OCI-LY7 (cell line): Measurements from ENCODE around the gene HSPH1. TPM values are rescaled to one million over a fixed set of nuclear protein-coding genes. Genes with fewer than 3 reads are reported as not detected.

Source experiments
- BruUV-seq: library from RNA; stranded (reverse); fragments of 400-500 nt; replicated peaks from 2 replicates; lab custom pipeline; 2021; lab: Mats Ljungman, UMichigan
- CTCF ChIA-PET: fragments of 300-600 bp; sonication (Branson Sonifier 250); formaldehyde crosslinking; loops from one replicate; lab custom pipeline; 2022; ENCODE audit warnings: antibody characterized with exemption; ENCODE audit not compliant: unreplicated experiment; lab: Charles Lee
- POLR2A ChIA-PET: fragments of 300-600 bp; sonication (Branson Sonifier 250); formaldehyde crosslinking; loops from one replicate; lab custom pipeline; 2022; ENCODE audit warnings: antibody characterized with exemption; lab: Charles Lee
- DNase-seq: peaks from one replicate; pipeline ENCODE4 v3.0.0-alpha.2; 2015; ENCODE audit warnings: low spot score
- H2AFZ ChIP-seq: fragments of 200-600 bp; sonication (generic), shearing (Covaris generic); 2 replicates; pipeline ENCODE4 v1.6.1; 2014; ENCODE audit warnings: mild to moderate bottlenecking, antibody characterized with exemption, low read length, moderate library complexity
- H3K27ac ChIP-seq: fragments of 200-600 bp; sonication (generic); 2 replicates; pipeline ENCODE4 v1.5.1; 2014; ENCODE audit warnings: mixed run types, low read depth, mild to moderate bottlenecking, moderate library complexity, low read length, inconsistent platforms; ENCODE audit not compliant: poor library complexity, severe bottlenecking
- H3K36me3 ChIP-seq: fragments of 200-600 bp; sonication (generic); 2 replicates; pipeline ENCODE4 v1.6.1; 2014; ENCODE audit warnings: mild to moderate bottlenecking, antibody characterized with exemption, low read length, moderate library complexity, mixed read lengths; ENCODE audit not compliant: insufficient read depth
- H3K4me1 ChIP-seq: fragments of 200-600 bp; sonication (generic); 2 replicates; pipeline ENCODE4 v1.5.1; 2014; ENCODE audit warnings: mild to moderate bottlenecking, low read length; ENCODE audit not compliant: insufficient read depth, poor library complexity, severe bottlenecking
- H3K4me2 ChIP-seq: fragments of 200-600 bp; sonication (generic); 2 replicates; pipeline ENCODE4 v1.6.1; 2014; ENCODE audit warnings: mild to moderate bottlenecking, low read length
- H3K4me3 ChIP-seq: fragments of 200-600 bp; sonication (generic); 2 replicates; pipeline ENCODE4 v1.5.1; 2014; ENCODE audit warnings: mild to moderate bottlenecking, low read depth, low read length; ENCODE audit not compliant: poor library complexity, severe bottlenecking
- H3K79me2 ChIP-seq: fragments of 200-600 bp; sonication (generic); 2 replicates; pipeline ENCODE4 v1.6.1; 2016; ENCODE audit warnings: low read depth, mild to moderate bottlenecking, low read length, moderate library complexity, mixed read lengths; ENCODE audit not compliant: insufficient read depth
- H3K9me2 ChIP-seq: fragments of 200-600 bp; sonication (generic); 2 replicates; pipeline ENCODE4 v1.6.1; 2016; ENCODE audit warnings: mild to moderate bottlenecking, low read length, mixed read lengths; ENCODE audit not compliant: insufficient read depth
- H3K9me3 ChIP-seq: fragments of 200-600 bp; sonication (generic); 2 replicates; pipeline ENCODE4 v1.6.1; 2014; ENCODE audit warnings: mild to moderate bottlenecking, mixed run types, low read length, mixed read lengths
- H4K20me1 ChIP-seq: fragments of 200-600 bp; sonication (generic); 2 replicates; pipeline ENCODE4 v1.6.1; 2014; ENCODE audit warnings: mild to moderate bottlenecking, antibody characterized with exemption, low read length, moderate library complexity, mixed read lengths; ENCODE audit not compliant: insufficient read depth
- CTCF ChIP-seq: fragments of 200-600 bp; sonication (generic); conservative IDR thresholded peaks from 2 replicates; pipeline ENCODE4 v1.5.1; 2014; ENCODE audit warnings: mild to moderate bottlenecking, antibody characterized with exemption, low read length, moderate library complexity, mixed read lengths
- EZH2phosphoT487 ChIP-seq: fragments of 200-600 bp; sonication (generic); IDR thresholded peaks from 2 replicates; pipeline ENCODE4 v1.6.1; 2018; ENCODE audit warnings: low read depth, borderline replicate concordance, mild to moderate bottlenecking, mixed run types, antibody characterized with exemption, low read length, moderate library complexity, mixed read lengths
- intact Hi-C: fragments of 100-400 bp; cut with micrococcal nuclease; formaldehyde crosslinking; loops from one replicate; pipeline ENCODE4 v1.10.0; 2022; ENCODE audit not compliant: unreplicated experiment
- total RNA-seq, 2 experiments: library from RNA; depleted of rRNA in 1 of 2; stranded (reverse); fragments of >200 nt in 1 of 2; shearing (Covaris generic) in 1 of 2; gene quantifications; 2 replicates each; pipeline ENCODE4 v1.2.3, GENCODE V29; 2014 to 2022

The HSPH1 gene
- total RNA-seq, 2 experiments from 2014 or later: 89.6 to 176 TPM

GRCh38 chr13:31088826-31089420 is 72.8 kb downstream of the HSPH1 start:
- ChIA-PET CTCF (no interaction called here), POLR2A (interaction anchor here (0.5 to 1.1 kb wide), 3 partner anchors 14 to 1654 kb away, joined by 3 to 6 read pairs (median 5); no protein-coding TSS in a partner anchor)
- Histone ChIP-seq H4K20me1 (no peaks in the 10 kb centered on the region), H3K9me2 (no peaks in the 10 kb centered on the region), H3K4me2 (no peak overlapping the region), H2AFZ (no peak overlapping the region), H3K79me2 (no peaks in the 10 kb centered on the region), H3K27ac (no peak overlapping the region), H3K9me3 (no peaks in the 10 kb centered on the region), H3K36me3 (no peaks in the 10 kb centered on the region), H3K4me3 (no peak overlapping the region), H3K4me1 (no peaks in the 10 kb centered on the region)
- BruUV-seq: no TSS peak
- TF ChIP-seq EZH2phosphoT487: no peak
- TF ChIP-seq CTCF: no peak
- intact Hi-C loops: no loop called here
- no peak for DNase-seq

Other genes starting within 250 kb of the HSPH1 start
- gene TEX26, start 229.2 kb downstream of the HSPH1 start, total RNA-seq (2014; rRNA removed; shearing (Covaris generic)): not detected in 2 replicates
- not detected in 2 replicates for gene TEX26, start 229.2 kb downstream of the HSPH1 start, total RNA-seq (2022)
- 3.6 and 3.7 TPM in 2 replicates for gene B3GLCT, start 38.1 kb upstream of the HSPH1 start, total RNA-seq (2014; rRNA removed; shearing (Covaris generic))
- 3.9 and 4.3 TPM in 2 replicates for gene B3GLCT, start 38.1 kb upstream of the HSPH1 start, total RNA-seq (2022)